Retinal pigment epithelial cell (primary cell): ENCODE measurements around the gene BAAT.

ENCODE experiments used
- DNase-seq: peaks from one replicate; pipeline ENCODE4 v3.0.0-alpha.2; 2010; ENCODE audit warnings: low read depth
- H3K4me3 ChIP-seq: 2 replicates; pipeline ENCODE4 v1.5.1; 2011; ENCODE audit warnings: mild to moderate bottlenecking, low read length, control low read depth, moderate library complexity
- TF ChIP-seq, protein P1 (sequence below): conservative IDR thresholded peaks from 2 replicates; pipeline ENCODE4 v1.5.1; 2011; ENCODE audit warnings: low read depth, low read length, control low read depth, inconsistent platforms

Gene BAAT

DNA sequence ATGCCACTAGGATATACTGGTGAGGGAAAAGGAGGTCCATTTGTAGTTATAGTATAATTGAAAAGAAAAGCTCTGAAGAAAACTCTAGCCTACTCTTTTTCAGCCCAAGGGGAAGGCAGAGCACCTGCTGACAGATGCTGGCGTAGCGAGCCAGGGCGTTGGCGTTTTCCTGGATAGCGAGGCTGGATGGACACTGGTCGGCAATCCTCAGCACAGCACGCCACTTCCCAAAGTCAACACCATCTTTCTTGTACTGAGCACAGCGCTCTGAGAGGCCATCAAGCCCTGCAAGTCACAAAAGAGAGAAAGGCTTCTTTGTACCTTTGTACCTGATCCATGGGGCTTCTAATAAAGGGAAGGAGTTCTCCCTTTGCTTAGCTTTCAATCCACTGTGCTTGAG lies 42.6 kb upstream of the BAAT start:
- TF ChIP-seq, protein P1, sequence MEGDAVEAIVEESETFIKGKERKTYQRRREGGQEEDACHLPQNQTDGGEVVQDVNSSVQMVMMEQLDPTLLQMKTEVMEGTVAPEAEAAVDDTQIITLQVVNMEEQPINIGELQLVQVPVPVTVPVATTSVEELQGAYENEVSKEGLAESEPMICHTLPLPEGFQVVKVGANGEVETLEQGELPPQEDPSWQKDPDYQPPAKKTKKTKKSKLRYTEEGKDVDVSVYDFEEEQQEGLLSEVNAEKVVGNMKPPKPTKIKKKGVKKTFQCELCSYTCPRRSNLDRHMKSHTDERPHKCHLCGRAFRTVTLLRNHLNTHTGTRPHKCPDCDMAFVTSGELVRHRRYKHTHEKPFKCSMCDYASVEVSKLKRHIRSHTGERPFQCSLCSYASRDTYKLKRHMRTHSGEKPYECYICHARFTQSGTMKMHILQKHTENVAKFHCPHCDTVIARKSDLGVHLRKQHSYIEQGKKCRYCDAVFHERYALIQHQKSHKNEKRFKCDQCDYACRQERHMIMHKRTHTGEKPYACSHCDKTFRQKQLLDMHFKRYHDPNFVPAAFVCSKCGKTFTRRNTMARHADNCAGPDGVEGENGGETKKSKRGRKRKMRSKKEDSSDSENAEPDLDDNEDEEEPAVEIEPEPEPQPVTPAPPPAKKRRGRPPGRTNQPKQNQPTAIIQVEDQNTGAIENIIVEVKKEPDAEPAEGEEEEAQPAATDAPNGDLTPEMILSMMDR: no peak
- DNase-seq: no peak
- H3K4me3 ChIP-seq: no peak overlapping the region

DNA sequence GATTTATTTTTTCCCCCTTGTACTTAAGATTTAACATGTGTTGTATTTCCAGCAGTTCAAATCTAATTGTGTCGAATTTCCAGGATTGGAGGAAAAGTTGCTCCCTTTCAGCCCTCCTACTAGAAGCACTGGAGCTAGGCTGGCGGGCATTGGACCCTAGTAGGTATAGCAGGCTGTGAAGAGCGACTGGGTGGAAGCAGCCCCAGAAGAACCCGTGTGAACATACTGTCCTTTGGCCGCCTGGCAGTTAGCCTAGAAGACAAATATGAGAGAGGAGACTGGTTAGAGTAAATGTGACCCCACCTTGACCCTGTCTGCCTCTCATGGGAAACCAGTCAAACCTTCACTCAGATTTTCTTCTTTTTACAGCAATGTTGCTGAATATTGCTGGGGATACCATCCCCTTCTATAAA lies 36.9 kb upstream of the BAAT start:
- no peak overlapping the region for H3K4me3 ChIP-seq
- TF ChIP-seq, protein P1: no peak
- no peak for DNase-seq

- TF ChIP-seq, protein P1: no peak
- no peak overlapping the region for H3K4me3 ChIP-seq
- no peak for DNase-seq
Observed at GRCh38 chr9:101419863-101420262, 35.1 kb upstream of the BAAT start.

- no peak for DNase-seq
- H3K4me3 ChIP-seq: no peak overlapping the region
- TF ChIP-seq, protein P1: no peak
Observed at GRCh38 chr9:101418518-101419430, 34.0 kb upstream of the BAAT start.

- TF ChIP-seq, protein P1: no peak
- no peak for DNase-seq
- H3K4me3 ChIP-seq: no peak overlapping the region
Observed at GRCh38 chr9:101417977-101418376, 33.2 kb upstream of the BAAT start.

DNA sequence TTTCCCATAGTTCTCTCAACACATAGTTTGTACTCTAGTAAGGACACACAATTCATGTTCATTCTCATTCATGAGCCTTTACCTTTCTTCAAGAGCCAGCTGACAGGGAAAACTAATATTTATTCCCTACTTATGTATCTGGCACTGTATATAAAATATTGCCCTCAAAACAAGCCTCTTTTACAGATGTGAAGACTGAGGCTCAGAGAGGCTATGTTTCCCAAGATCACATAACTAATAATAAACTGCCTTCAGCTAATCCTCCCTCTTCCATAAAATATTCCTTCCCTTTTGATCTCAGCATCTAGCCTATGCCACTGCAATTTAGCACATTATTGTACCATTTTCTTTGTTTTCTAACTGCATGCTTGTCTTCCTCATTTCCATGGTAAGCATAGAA lies 32.6 kb upstream of the BAAT start:
- TF ChIP-seq, protein P1: no peak
- no peak for DNase-seq
- no peak overlapping the region for H3K4me3 ChIP-seq

GRCh38 chr9:101415578-101415977 lies 30.8 kb upstream of the BAAT start:
- no peak overlapping the region for H3K4me3 ChIP-seq
- TF ChIP-seq, protein P1: no peak
- no peak for DNase-seq
